ENCODE data around the gene NRXN3. TPM values are rescaled to one million over a fixed set of nuclear protein-coding genes. Genes with fewer than 3 reads are reported as not detected.

Gene NRXN3
- total RNA-seq, 1 experiment from 2014 or later: 1.1 TPM

DNA sequence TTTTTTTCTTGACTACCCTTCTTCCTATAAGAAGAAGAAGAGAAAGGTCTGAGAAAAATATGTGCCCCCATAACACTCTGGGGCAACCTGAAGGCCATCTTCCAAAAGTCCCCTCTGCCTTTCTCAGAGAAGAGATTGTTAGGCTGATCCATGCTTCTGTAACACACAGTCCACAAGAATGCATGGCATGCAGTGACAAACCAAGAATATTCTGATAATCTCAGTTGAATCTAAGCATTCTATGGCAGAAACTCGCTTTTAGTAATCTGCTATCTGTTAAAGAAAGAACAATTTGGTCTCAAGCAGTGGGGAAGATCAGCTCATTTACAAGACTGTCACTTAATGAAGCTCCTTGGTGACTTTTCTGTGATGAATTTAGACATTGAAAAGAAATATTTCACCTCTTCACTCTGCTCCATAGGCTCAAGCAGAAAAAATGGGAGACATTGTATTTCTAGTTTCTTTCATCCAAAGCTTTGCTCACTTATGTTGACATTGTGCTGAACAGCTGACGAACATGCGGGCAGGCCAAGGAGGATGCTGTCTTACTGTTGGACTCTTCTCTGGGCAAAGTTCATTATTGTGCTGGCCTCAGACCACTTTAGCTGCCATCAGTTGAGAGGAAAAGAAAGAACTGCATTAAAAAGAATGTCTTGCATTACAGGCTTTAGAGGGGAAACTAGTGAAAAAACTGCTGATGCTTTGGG, 1084.0 kb downstream of the NRXN3 start:
- Histone ChIP-seq H3K4me2 (ENCODE audit: low read length) (no peak overlapping the region), H3K9me3 (ENCODE audit: low read length) (no peaks in the 10 kb centered on the region), H3K27ac (ENCODE audit: low read length) (no peak overlapping the region), H3K36me3 (ENCODE audit: low read depth, low read length) (no peaks in the 10 kb centered on the region), H4K20me1 (ENCODE audit: low read length) (no peaks in the 10 kb centered on the region), H3K9me2 (replicated peaks; ENCODE audit: low read length) (no peaks in the 10 kb centered on the region), H3F3A (ENCODE audit: low read length, unreplicated experiment) (no peaks in the 10 kb centered on the region), H3K27me3 (ENCODE audit: low read length) (no peaks in the 10 kb centered on the region), H2AFZ (ENCODE audit: low read length) (no peak overlapping the region), H3K4me3 (ENCODE audit: low read length) (no peak overlapping the region), H3K79me2 (ENCODE audit: low read length) (no peaks in the 10 kb centered on the region), H3K4me1 (ENCODE audit: insufficient read depth, low read length) (no peaks in the 10 kb centered on the region), H3K9ac (ENCODE audit: low read length) (no peak overlapping the region)
- intact Hi-C loops (cut with micrococcal nuclease): no loop called here
- ATAC-seq: no peak
- TF ChIP-seq EZH2phosphoT487 (IDR thresholded peaks at IDR 0.05; ENCODE audit: borderline replicate concordance, low read length) (no peak), CTCF (conservative IDR thresholded peaks at IDR 0.05; ENCODE audit: low read depth, low read length) (no peak), EZH2 (IDR thresholded peaks at IDR 0.05; ENCODE audit: low read length, unreplicated experiment) (no peak)
- no peak for DNase-seq
- CTCF ChIA-PET: no interaction called here
- BruUV-seq (replicated peaks): no TSS peak
- POLR2A ChIA-PET (ENCODE audit: unreplicated experiment): no interaction called here

DNA sequence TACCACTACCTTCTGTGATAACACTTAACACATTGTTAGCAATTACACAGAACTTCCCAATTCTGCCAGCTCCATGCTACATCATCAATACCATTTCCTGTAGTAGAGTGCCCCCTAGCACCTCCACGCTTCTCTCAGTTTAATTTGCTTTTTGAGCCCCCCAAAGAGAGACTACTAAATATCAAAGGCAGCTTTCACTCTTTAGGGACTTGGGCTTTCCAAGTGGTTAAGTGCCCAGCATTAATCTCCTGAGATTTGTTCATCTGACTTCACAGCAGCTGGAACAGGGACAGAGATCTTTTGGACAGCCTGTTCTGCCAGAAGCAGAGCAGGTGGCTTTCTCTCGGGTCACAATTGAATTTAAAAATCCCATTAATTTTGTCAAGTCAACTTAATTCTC, 1086.2 kb downstream of the NRXN3 start:
- Histone ChIP-seq H3K9me2 (replicated peaks; ENCODE audit: low read length) (no peaks in the 10 kb centered on the region), H3K27ac (ENCODE audit: low read length) (no peak overlapping the region), H2AFZ (ENCODE audit: low read length) (no peak overlapping the region), H3K36me3 (ENCODE audit: low read depth, low read length) (no peaks in the 10 kb centered on the region), H3F3A (ENCODE audit: low read length, unreplicated experiment) (no peaks in the 10 kb centered on the region), H3K4me1 (ENCODE audit: insufficient read depth, low read length) (no peaks in the 10 kb centered on the region), H3K27me3 (ENCODE audit: low read length) (no peaks in the 10 kb centered on the region), H3K79me2 (ENCODE audit: low read length) (no peaks in the 10 kb centered on the region), H3K9me3 (ENCODE audit: low read length) (no peaks in the 10 kb centered on the region), H3K4me2 (ENCODE audit: low read length) (no peak overlapping the region), H3K4me3 (ENCODE audit: low read length) (no peak overlapping the region), H3K9ac (ENCODE audit: low read length) (no peak overlapping the region), H4K20me1 (ENCODE audit: low read length) (no peaks in the 10 kb centered on the region)
- ATAC-seq (no peak), DNase-seq (no peak)
- intact Hi-C loops (cut with micrococcal nuclease): no loop called here
- ChIA-PET POLR2A (ENCODE audit: unreplicated experiment) (no interaction called here), CTCF (no interaction called here)
- 0 out of 2 replicates have a peak, but pooled peaks have one; percentile 14 for TF ChIP-seq CTCF (conservative IDR thresholded peaks at IDR 0.05; ENCODE audit: low read depth, low read length)
- no peak for TF ChIP-seq EZH2phosphoT487 (IDR thresholded peaks at IDR 0.05; ENCODE audit: borderline replicate concordance, low read length)
- BruUV-seq (replicated peaks): no TSS peak

- no peak for ATAC-seq
- H3K4me3 ChIP-seq (ENCODE audit: low read length): no peak overlapping the region
- no peaks in the 10 kb centered on the region for H3K9me3 ChIP-seq (ENCODE audit: low read length)
- CTCF ChIA-PET: no interaction called here
- no peak for DNase-seq
- POLR2A ChIA-PET (ENCODE audit: unreplicated experiment): no interaction called here
- no peaks in the 10 kb centered on the region for H3K36me3 ChIP-seq (ENCODE audit: low read depth, low read length)
- H3K27ac ChIP-seq (ENCODE audit: low read length): no peak overlapping the region
- no peak overlapping the region for H2AFZ ChIP-seq (ENCODE audit: low read length)
- no peaks in the 10 kb centered on the region for H3K27me3 ChIP-seq (ENCODE audit: low read length)
- H3K79me2 ChIP-seq (ENCODE audit: low read length): no peaks in the 10 kb centered on the region
- TF ChIP-seq EZH2 (IDR thresholded peaks at IDR 0.05; ENCODE audit: low read length, unreplicated experiment): no peak
- no peak for TF ChIP-seq CTCF (conservative IDR thresholded peaks at IDR 0.05; ENCODE audit: low read depth, low read length)
- TF ChIP-seq EZH2phosphoT487 (IDR thresholded peaks at IDR 0.05; ENCODE audit: borderline replicate concordance, low read length): no peak
- no TSS peak for BruUV-seq (replicated peaks)
- H4K20me1 ChIP-seq (ENCODE audit: low read length): no peaks in the 10 kb centered on the region
- H3K4me2 ChIP-seq (ENCODE audit: low read length): no peak overlapping the region
- H3K9ac ChIP-seq (ENCODE audit: low read length): no peak overlapping the region
- no peaks in the 10 kb centered on the region for H3F3A ChIP-seq (ENCODE audit: low read length, unreplicated experiment)
- intact Hi-C loops (cut with micrococcal nuclease): no loop called here
- no peaks in the 10 kb centered on the region for H3K9me2 ChIP-seq (replicated peaks; ENCODE audit: low read length)
- no peaks in the 10 kb centered on the region for H3K4me1 ChIP-seq (ENCODE audit: insufficient read depth, low read length)
Observed at GRCh38 chr14:79260406-79260805, 1090.2 kb downstream of the NRXN3 start.
